GM18508 (cell line): ENCODE results near the gene LNX1.
"Not testable (repeated sequence)": the region's sequence is repeated elsewhere in the genome, so short reads cannot be mapped to it uniquely, and the experiment has no call there.

Experiments
- ATAC-seq: cut with Tn5 transposase; IDR thresholded peaks from one replicate; pipeline ENCODE4 v1.9.1; 2021; ENCODE audit warnings: moderate number of reproducible peaks; ENCODE audit not compliant: insufficient read depth, unreplicated experiment

The LNX1 gene

GRCh38 chr4:53477636-53478035 lies 113.7 kb downstream of the LNX1 start:
- ATAC-seq, result no peak

- no peak for ATAC-seq
These were observed 114.2 kb downstream of the LNX1 start for GRCh38 chr4:53477038-53477565.

- no peak for ATAC-seq
These were observed 114.9 kb downstream of the LNX1 start for GRCh38 chr4:53476232-53477037.

GRCh38 chr4:53466576-53466975 lies 124.7 kb downstream of the LNX1 start:
- ATAC-seq, result not testable (repeated sequence)

- no peak for ATAC-seq
These were observed 125.4 kb downstream of the LNX1 start for GRCh38 chr4:53465891-53466290.

- no peak for ATAC-seq
These were observed 126.0 kb downstream of the LNX1 start for GRCh38 chr4:53465281-53465680.

GRCh38 chr4:53463340-53463739 lies 127.9 kb downstream of the LNX1 start:
- no peak for ATAC-seq

- no peak for ATAC-seq
These were observed 130.0 kb downstream of the LNX1 start for GRCh38 chr4:53461244-53461643.

GRCh38 chr4:53459548-53459947 lies 131.7 kb downstream of the LNX1 start:
- no peak for ATAC-seq

GRCh38 chr4:53456178-53456577 lies 135.1 kb downstream of the LNX1 start:
- ATAC-seq, result no peak

GRCh38 chr4:53455766-53456165 lies 135.5 kb downstream of the LNX1 start:
- no peak for ATAC-seq

GRCh38 chr4:53453385-53453784 lies 137.9 kb downstream of the LNX1 start:
- no peak for ATAC-seq

- ATAC-seq, result no peak
These were observed 140.5 kb downstream of the LNX1 start for GRCh38 chr4:53450773-53451172.

- no peak for ATAC-seq
These were observed 146.3 kb downstream of the LNX1 start for GRCh38 chr4:53444954-53445353.

GRCh38 chr4:53441564-53441963 lies 149.7 kb downstream of the LNX1 start:
- ATAC-seq, result no peak

- ATAC-seq, result no peak
These were observed 155.0 kb downstream of the LNX1 start for GRCh38 chr4:53436251-53436650.

- peak; percentile 53 for ATAC-seq
These were observed 158.5 kb downstream of the LNX1 start for GRCh38 chr4:53432528-53433424.

- ATAC-seq, result no peak
These were observed 160.2 kb downstream of the LNX1 start for GRCh38 chr4:53431052-53431451.

GRCh38 chr4:53427366-53427765 lies 163.9 kb downstream of the LNX1 start:
- ATAC-seq, result no peak

GRCh38 chr4:53424280-53424679 lies 167.0 kb downstream of the LNX1 start:
- no peak for ATAC-seq

- ATAC-seq, result no peak
These were observed 168.9 kb downstream of the LNX1 start for GRCh38 chr4:53422367-53422766.
